ENCODE data around the gene STX8.

The STX8 gene

GRCh38 chr17:9334536-9335446, 240.8 kb downstream of the STX8 start:
- DNase-seq, result no peak

GRCh38 chr17:9332132-9332494, 243.5 kb downstream of the STX8 start:
- DNase-seq, result no peak

DNA sequence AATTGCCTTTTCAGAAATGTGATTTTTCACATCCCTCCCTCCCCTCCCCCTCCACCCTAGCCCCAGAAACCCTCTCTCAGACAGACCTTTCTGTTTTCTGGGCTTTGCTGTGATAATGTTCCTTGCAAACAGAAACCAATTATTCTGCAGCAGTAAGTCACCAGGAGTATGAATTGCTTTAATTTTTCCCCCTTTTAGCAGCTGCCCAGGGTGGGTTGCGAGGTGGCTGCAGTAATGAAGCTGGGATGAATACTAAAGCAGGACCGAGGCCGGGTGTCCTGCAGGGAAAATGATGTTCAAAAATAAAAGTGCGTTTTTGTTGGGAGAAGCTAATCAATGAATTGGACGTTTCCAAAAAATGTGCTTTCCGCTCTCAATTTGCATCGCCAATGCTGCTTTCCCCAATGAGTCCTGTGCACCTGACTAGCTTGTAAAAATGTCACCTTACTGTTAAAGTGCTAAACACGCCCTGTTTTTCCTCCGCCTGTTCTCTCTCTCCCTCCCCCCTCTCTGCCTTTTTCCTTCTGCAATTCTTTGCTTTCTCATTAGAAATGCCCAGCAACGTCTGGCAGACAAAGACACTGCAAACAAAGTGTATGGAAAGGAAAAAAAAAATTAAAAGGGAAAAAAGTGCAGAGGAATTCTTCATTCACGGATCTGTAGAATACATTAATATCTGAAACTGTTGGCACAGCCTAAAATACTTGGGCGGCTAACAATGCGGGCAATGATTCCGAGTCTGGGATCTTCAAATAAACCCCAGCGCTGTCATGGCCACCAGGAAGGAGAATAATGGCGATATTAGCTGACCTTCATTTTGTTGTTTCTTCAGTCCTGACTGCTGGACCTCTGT, 244.1 kb downstream of the STX8 start:
- DNase-seq, result peak; percentile 17

DNA sequence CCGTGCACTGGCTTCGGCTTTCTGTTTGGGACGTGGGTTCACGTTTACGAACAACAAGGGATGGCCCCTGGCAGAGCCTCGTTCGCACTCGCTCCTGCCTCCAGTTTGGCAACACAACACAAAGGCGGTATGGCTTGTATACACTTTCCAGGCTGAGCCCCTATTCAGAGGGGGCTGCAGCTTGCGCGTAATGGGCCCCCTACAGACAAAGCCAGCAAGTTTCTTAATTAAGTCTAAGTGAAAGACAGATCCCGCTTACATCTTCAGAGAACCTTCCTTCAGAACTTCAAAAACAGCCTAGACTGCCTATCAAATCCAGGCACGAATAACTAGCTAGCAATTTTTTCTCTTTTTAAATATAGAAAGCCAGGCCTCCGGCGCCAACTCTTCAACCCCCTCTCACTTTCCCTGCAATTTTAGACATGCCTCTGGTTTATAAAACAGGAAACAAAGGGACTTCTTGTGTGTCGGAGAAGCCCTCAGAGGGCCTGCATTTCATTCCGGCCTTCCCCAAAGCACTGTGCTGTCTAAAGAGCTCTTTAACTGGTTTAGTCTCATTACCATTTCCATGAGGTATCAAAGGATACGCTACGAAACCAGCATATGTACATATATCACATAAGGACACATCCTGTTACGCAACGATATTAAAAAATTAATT, 244.9 kb downstream of the STX8 start:
- DNase-seq, result no peak

DNA sequence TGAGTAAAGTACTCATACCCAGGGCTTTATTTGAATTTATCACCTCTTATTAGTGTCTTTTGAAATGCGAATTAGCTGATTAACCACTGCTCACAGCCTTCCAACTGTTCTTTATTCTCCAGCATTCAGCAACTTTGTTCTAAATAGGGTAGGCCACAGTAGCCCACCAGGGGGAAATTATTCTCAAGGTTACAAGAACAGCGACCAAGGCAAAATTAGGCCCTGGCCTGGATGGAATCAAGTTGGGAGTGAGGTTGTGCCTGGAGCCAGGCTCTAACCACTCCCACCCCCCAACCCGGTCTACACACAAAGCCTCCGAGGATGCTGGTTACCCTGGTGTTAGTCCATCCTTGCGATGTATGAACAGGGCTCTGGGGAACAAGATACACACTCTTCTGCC, 245.5 kb downstream of the STX8 start:
- DNase-seq, result no peak

- DNase-seq, result no peak
These were observed 246.2 kb downstream of the STX8 start for GRCh38 chr17:9329251-9329921.

DNA sequence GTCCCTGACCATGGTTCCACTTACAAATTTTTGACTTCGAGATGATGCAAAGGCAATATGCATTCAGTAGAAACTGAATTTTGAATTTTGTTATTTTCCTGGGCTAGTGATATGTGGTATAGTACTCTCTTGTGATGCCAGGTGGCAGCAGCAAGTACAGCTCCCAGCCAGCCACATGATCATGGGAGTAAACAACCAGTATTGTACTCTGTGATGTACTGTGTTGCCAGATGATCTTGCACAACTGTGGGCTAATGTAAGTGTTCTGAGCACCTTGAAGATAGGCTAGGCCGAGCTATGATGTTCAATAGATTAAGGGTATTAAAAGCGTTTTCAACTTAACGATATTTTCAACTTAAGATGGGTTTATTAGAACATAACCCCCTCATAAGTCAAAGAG, 250.8 kb downstream of the STX8 start:
- DNase-seq, result no peak

DNA sequence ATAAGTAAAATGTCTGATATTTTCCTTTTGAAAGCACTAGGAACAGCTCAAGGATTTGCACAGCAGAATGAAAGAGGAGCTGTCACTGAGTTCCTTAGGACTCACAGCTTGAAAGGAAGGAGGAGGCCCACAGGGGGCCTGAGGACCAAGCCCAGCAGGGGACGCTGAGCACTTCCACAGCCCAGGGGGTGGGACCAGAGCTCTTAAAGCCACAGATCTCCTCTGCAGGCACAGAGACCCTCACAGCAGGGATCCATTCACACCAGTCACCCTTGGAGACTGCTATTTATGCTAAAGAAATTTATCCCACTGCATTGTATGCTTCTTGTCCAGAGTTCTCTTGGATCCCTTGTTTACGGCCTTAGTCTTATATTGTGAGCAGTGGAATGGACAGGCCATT, 253.3 kb downstream of the STX8 start:
- DNase-seq, result no peak

DNA sequence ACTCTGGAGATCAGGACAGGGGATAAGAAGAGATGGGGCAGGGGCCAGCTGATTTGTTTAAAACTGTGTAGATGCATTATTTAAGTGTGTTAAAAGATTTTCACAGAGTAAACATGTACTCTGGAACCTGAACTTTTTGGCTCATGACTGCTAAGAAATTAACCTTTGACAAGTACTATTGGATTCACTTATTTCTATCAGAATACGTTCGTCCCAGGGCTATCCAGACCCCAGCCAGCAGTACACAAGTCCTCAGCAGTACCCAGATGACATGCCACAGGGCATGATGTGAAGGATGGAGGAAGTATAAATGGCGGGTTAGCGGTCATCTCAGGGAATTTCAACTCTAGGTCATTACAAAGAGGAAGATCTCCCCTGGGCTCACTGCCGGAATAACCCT, 253.7 kb downstream of the STX8 start:
- no peak for DNase-seq

DNA sequence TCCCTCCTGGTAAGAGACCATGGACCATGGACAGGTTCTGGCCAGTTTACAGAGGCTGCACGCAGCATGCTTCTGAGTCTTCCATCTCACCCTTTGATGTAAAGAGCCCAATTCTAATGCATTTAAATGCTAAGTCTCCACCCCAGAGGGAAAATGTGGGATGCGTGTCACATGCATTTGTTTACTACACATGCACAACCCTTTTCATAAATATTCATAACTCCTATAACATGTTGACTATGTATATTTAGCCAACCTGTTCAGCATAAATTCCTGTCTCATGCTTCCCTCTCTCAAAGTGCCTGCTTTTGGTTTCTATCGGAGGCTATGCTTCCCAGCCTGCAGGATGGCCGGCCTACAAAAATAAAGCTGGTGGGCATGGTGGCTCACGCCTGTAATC, 260.3 kb downstream of the STX8 start:
- DNase-seq, result no peak

DNA sequence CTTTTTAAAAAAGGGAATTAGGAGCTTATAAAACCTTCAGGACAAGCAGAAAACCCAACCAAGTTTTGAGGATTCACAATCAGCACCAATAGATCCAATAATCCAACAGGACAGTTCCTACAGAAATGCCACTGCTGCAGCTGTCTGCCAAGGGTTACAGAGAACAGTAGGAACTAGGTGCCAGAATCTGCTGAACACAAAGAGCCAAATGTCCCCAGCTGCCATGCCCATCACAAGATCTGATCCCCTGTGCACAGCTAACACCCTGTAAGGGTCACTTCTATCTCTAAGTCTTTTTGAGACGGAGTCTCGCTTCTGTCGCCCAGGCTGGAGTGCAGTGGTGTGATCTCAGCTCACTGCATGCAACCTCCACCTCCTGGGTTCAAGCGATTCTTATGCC, 262.3 kb downstream of the STX8 start:
- no peak for DNase-seq

DNA sequence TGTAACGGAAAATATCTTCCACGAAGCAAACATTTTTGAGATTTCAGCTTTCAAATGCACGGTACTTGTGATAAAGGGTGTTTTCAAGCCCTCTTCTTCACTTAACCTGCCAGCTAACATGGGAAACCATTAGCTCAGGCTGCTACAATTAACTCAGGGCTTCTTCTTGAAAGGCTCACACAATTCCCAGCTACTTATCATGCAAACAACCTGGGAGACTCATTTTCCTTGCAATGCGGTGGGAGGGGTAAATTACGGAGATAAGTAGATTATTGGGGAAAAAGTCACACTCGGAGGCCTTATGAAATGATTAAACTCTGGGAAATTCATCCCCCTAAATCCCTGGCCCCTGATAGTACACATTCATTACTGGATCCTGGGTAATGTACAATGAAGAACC, 266.4 kb downstream of the STX8 start:
- no peak for DNase-seq

- no peak for DNase-seq
These were observed 267.6 kb downstream of the STX8 start for GRCh38 chr17:9308069-9308468.

GRCh38 chr17:9307313-9307998, 268.2 kb downstream of the STX8 start:
- no peak for DNase-seq

- no peak for DNase-seq
These were observed 269.5 kb downstream of the STX8 start for GRCh38 chr17:9306086-9306485.

- no peak for DNase-seq
These were observed 275.9 kb downstream of the STX8 start for GRCh38 chr17:9299695-9300094.

DNA sequence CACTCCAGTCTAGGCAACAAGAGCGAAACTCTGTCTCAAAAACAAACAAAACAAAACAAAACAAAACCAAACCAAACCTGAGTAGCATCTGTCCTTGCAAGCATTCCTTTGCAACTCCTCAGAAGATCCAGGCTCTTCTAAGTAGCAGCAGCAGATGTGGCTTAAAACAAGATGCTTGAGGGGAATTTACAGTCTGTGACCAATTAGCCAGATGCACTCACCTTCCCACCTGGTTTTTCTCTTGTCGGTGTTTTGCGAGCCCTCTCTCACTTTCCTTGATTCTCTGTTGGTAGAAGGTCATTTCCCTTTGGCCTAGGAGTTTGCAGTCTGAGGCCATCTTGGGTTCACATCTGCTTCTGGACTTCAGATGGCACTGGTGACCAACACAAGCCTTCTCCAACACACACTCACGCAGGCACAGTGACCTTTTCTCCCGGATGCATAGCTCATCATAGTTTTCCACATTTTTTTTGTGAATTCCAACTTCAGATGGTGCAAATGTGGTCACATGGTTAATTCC, 276.8 kb downstream of the STX8 start:
- no peak for DNase-seq

DNA sequence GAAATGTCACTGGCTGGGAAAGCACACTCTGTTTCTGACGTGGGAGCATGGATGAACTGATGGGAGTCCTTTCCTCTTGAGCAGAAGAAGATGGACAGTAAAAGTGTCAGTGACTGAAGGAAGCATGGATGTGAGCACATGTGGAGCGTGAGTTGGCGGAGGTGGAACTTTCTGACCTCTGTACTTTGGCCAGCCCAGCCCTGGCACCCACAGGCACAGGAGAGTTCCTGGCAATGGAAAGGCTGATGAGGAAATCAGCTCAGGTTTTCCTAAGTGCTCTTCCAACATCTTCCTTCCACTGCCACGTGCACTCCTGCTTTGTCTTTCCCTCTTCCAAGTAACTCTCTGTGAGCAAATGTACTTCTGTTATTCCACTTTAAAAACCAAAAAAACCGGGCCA, 277.5 kb downstream of the STX8 start:
- no peak for DNase-seq

DNA sequence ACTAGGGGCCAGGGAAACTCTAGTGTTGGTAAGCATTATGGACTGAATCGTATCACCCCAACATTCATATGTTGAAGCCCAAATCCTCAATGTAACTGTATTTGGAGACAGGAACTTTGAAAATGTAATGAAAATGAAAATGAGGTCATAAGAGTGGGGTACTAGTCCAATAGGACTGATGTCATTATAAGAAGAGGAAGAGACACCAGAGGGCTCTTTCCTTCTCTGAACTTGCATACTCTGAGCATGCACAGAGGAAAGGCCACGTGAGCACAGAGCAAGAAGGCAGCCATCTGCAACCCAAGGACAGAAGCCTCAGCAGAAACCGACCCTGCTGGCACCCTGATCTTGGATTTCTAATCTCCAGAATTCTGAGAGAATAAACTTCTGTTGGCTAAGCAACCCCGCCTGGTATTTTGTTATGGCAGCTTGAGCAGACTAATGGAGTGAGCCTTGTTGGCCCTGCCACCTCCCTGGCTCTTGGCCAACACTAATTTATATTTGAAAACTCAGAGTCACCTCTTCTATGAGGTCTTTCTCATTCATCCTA, 280.9 kb downstream of the STX8 start:
- DNase-seq, result no peak

DNA sequence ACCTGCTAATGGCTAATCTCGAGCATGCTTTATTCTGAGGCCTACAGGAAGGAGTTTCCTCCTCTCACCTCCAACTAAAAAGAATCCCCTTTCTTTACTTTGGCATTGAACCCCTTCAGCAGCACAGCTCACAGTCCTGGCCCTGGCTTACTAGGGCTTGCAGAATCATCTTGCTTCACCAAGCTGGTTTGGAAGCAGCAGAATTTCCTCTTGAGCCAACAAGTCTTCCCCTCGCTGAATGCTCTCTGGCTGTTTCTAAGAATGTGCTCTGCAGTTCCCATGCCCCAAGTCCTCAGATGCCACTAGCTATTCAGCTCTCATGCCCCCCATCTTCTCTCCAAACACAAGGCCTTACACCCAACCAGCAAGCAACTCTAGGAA, 283.1 kb downstream of the STX8 start:
- no peak for DNase-seq

DNA sequence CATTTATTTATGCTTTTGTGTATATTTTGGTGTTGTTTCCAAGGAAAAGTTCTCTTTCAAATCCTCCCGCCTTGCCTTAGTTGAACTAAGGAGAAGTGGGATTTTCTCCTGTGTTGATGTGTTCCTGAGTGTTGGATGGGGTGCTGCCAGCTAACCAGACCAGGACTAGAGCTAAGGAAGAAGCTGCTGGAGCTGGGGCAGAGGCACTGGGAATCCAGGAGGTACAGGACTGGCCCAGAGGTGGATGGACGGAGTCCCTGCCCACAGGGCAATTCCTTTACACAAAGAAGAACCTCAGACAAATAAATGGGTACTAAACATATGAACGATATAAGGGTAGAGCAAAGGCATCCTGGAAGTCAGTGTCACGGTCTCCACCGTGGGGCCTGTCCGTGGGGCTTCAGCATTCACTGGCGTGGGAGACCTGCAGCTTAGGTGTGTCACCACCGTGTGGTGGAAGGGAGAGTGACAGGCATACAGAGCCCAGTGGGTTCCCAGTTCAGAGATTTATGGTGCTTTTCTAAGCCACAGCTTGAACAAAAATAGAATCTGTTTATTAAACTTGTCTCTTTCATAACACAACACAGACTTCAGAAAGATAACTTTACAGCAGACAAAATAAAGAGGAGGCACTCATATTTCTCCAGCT, 283.6 kb downstream of the STX8 start:
- no peak for DNase-seq
